DOHH2 (cell line): ENCODE measurements around the gene CDCA5.

Experiments used
- H3F3A ChIP-seq: fragments of 200-600 bp; sonication (generic), shearing (Covaris generic); 2 replicates; pipeline ENCODE4 v1.6.0; 2016; ENCODE audit warnings: antibody characterized with exemption, mild to moderate bottlenecking; ENCODE audit not compliant: control insufficient read depth, insufficient read depth
- H3K27ac ChIP-seq: fragments of 200-600 bp; sonication (generic); 2 replicates; pipeline ENCODE4 v1.5.1; 2014; ENCODE audit warnings: low read depth, mild to moderate bottlenecking, low read length, moderate library complexity
- H3K27me3 ChIP-seq: fragments of 200-600 bp; sonication (generic); 2 replicates; pipeline ENCODE4 v1.6.1; 2014; ENCODE audit warnings: mild to moderate bottlenecking, low read length, mixed read lengths; ENCODE audit not compliant: control insufficient read depth
- H3K36me3 ChIP-seq: fragments of 200-600 bp; sonication (generic); 2 replicates; pipeline ENCODE4 v1.6.1; 2014; ENCODE audit warnings: mild to moderate bottlenecking, low read length, moderate library complexity, mixed read lengths; ENCODE audit not compliant: control insufficient read depth
- H3K4me1 ChIP-seq: fragments of 200-600 bp; sonication (generic); 2 replicates; pipeline ENCODE4 v1.6.1; 2014; ENCODE audit warnings: mild to moderate bottlenecking, low read length, mixed read lengths; ENCODE audit not compliant: control insufficient read depth
- H3K4me2 ChIP-seq: fragments of 200-600 bp; sonication (generic); 2 replicates; pipeline ENCODE4 v1.6.0; 2014; ENCODE audit warnings: mild to moderate bottlenecking, low read length, moderate library complexity
- H3K4me3 ChIP-seq: fragments of 200-600 bp; sonication (generic); 2 replicates; pipeline ENCODE4 v1.5.1; 2014; ENCODE audit warnings: mild to moderate bottlenecking, low read length, mixed read lengths
- H3K79me2 ChIP-seq: fragments of 200-600 bp; sonication (generic); 2 replicates; pipeline ENCODE4 v1.6.1; 2014; ENCODE audit warnings: mild to moderate bottlenecking, low read length, mixed read lengths; ENCODE audit not compliant: control insufficient read depth
- H3K9me2 ChIP-seq: fragments of 200-600 bp; sonication (generic); replicated peaks from 2 replicates; pipeline ENCODE4 v1.6.1; 2014; ENCODE audit warnings: mild to moderate bottlenecking, low read length, mixed read lengths; ENCODE audit not compliant: control insufficient read depth
- H3K9me3 ChIP-seq: fragments of 200-600 bp; sonication (generic); 2 replicates; pipeline ENCODE4 v1.6.1; 2014; ENCODE audit warnings: antibody characterized with exemption, low read length, mixed read lengths; ENCODE audit not compliant: control insufficient read depth, insufficient read depth
- H4K20me1 ChIP-seq: fragments of 200-600 bp; sonication (generic); 2 replicates; pipeline ENCODE4 v1.6.0; 2014; ENCODE audit warnings: low read depth, mild to moderate bottlenecking, antibody characterized with exemption, low read length, moderate library complexity; ENCODE audit not compliant: control insufficient read depth, insufficient read depth
- EZH2phosphoT487 ChIP-seq: fragments of 200-600 bp; sonication (generic); IDR thresholded peaks from 2 replicates; pipeline ENCODE4 v1.6.1; 2017; ENCODE audit warnings: borderline replicate concordance, mild to moderate bottlenecking, antibody characterized with exemption, low read length, moderate library complexity, mixed read lengths
- TF ChIP-seq, protein P1 (sequence below): fragments of 200-600 bp; sonication (generic); IDR thresholded peaks from one replicate; pipeline ENCODE4 v1.5.1; 2014; ENCODE audit warnings: antibody characterized with exemption, mild to moderate bottlenecking, low read depth, low read length; ENCODE audit not compliant: poor library complexity, severe bottlenecking

CDCA5 gene

DNA sequence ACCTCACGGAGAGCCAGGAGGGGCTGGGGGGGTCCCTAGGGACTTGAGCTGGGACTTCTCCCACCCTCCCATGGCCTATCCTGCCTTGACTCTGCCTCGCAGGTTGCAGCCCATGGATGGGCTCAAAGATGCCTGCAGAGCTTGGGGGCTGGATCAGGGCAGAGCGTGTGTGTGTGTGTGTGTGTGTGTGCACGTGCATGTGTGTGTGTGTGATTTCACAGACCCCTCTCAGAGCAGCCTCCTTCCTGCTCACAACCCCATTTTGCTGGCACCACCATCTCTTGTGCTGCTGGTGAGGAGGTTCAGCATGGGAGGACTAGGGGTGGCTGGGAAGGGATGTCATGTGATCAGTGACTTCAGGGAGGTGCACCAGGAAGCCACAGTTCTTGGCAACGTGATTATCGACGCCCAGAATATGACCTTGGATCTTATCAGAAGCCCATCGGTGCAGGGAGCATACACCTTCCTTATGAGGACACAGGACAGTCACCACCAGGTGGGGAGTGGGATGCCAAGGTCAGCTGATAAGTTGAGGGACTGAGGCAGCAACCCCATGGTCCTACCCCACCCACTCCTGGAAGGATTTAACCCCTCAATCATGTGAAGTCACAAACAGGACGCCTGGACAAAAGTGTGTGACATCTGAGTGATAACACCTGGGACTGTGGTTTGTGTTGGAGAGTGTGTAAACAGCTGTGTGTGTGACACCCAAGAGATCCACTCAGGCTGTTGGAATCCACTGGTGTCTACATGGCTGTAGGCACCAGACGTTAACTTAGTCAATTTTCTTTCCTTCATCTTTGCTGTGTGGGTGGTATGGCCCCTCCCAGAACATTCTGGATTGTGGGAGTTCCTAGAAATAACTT is 23.6 kb downstream of the CDCA5 start:
- no peak overlapping the region for H3K4me2 ChIP-seq
- no peak overlapping the region for H3K4me3 ChIP-seq
- no peak overlapping the region for H3K27ac ChIP-seq
- TF ChIP-seq, protein P1, sequence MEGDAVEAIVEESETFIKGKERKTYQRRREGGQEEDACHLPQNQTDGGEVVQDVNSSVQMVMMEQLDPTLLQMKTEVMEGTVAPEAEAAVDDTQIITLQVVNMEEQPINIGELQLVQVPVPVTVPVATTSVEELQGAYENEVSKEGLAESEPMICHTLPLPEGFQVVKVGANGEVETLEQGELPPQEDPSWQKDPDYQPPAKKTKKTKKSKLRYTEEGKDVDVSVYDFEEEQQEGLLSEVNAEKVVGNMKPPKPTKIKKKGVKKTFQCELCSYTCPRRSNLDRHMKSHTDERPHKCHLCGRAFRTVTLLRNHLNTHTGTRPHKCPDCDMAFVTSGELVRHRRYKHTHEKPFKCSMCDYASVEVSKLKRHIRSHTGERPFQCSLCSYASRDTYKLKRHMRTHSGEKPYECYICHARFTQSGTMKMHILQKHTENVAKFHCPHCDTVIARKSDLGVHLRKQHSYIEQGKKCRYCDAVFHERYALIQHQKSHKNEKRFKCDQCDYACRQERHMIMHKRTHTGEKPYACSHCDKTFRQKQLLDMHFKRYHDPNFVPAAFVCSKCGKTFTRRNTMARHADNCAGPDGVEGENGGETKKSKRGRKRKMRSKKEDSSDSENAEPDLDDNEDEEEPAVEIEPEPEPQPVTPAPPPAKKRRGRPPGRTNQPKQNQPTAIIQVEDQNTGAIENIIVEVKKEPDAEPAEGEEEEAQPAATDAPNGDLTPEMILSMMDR: no peak
- no peak for TF ChIP-seq EZH2phosphoT487
- H3F3A ChIP-seq: no peaks in the 10 kb centered on the region
- H3K27me3 ChIP-seq: no peaks in the 10 kb centered on the region; the same call in 1 of the 2 replicates
- no peaks in the 10 kb centered on the region for H3K79me2 ChIP-seq
- H3K36me3 ChIP-seq: no peaks in the 10 kb centered on the region
- no peaks in the 10 kb centered on the region for H3K9me2 ChIP-seq
- no peaks in the 10 kb centered on the region for H3K9me3 ChIP-seq
- no peaks in the 10 kb centered on the region for H4K20me1 ChIP-seq
- H3K4me1 ChIP-seq: peaks cover 17% of the 10 kb centered on the region

DNA sequence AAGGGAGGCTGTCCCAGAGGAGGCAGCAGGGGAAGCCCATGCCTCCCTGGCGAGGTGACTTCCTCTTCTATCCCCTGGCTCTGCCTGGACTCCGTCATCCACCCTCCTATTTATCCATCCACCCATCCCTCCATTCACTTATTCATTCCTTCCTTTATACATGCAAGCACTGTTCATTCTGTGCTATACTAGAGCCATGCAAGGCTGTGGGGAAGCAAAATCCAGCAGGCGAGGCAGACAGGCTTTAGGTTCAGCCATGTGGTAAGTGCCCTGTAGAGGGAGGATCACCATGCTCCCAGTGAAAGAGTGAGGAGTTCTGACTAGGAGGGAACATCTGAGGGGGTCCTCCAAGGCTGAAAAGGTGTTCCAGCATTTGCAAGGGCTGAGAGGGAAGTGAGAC is 24.3 kb downstream of the CDCA5 start:
- TF ChIP-seq, protein P1: no peak
- TF ChIP-seq EZH2phosphoT487: no peak
- Histone ChIP-seq H3K9me3 (no peaks in the 10 kb centered on the region), H3K4me1 (peaks cover 22% of the 10 kb centered on the region), H3F3A (no peaks in the 10 kb centered on the region), H4K20me1 (no peaks in the 10 kb centered on the region), H3K79me2 (no peaks in the 10 kb centered on the region), H3K27me3 (no peaks in the 10 kb centered on the region; the same call in 1 of the 2 replicates), H3K9me2 (no peaks in the 10 kb centered on the region), H3K4me3 (no peak overlapping the region), H3K4me2 (no peak overlapping the region), H3K36me3 (no peaks in the 10 kb centered on the region), H3K27ac (no peak overlapping the region)

DNA sequence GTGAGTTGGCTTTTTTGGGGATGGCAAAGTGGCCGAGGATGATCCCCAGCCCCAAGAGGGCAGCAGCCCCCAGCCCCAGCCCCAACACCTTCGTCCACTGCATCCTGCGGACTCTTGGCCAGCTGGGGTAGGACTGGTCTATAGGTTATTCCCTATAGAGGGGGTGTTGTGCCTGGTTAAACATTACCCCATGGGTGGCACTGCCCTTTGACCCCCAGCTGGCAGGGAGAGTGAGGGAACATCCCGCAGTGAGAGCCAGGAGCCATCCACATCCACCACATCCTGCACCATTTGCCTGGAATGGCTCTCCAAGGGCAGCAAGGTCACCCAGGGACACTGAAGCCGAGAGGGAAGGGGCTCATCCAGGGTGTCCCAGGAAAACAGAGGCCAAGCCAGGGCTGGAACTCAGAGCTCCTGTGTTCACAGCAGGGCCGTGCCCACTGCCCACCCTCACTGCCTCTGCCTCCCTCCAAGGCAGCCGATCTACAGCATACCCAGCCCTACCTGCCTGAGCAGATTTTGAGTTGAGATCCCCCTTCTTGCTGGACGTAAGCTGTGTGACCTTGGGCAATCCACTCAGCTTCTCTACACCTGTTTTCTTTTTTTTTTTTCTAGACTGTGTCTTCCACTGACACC is 25.3 kb downstream of the CDCA5 start, which contains the start of gene NAALADL1:
Gene NAALADL1, minus strand, starts transcription at position 135 of the 636 bp plus-strand sequence. Its CDS starts 32 bp downstream, at position 103.
- Histone ChIP-seq H3K79me2 (no peaks in the 10 kb centered on the region), H3K4me1 (peaks cover 32% of the 10 kb centered on the region), H3F3A (no peaks in the 10 kb centered on the region), H3K4me3 (no peak within 1 kb of the TSS), H3K9me2 (no peaks in the 10 kb centered on the region), H3K27me3 (no peaks in the 10 kb centered on the region; the same call in 1 of the 2 replicates), H3K36me3 (no peaks in the 10 kb centered on the region), H3K4me2 (no peak within 1 kb of the TSS), H4K20me1 (no peaks in the 10 kb centered on the region), H3K27ac (no peak within 1 kb of the TSS), H3K9me3 (no peaks in the 10 kb centered on the region)
- no peak for TF ChIP-seq EZH2phosphoT487
- TF ChIP-seq, protein P1: no peak
